Esophagus muscularis mucosa (tissue), 4 donors: ENCODE data around the gene AMER3. TPM values are rescaled to one million over a fixed set of nuclear protein-coding genes. Genes with fewer than 3 reads are reported as not detected.

Experiments used
- DNase-seq: peaks from one replicate; pipeline ENCODE4 v3.0.0-alpha.2; 2017; ENCODE audit errors: extremely low spot score
- H3K27ac ChIP-seq, 4 donors: fragments of 200-600 bp; sonication (generic); replicated peaks in 1 of 4; 1 replicate in 3 of 4; 2 replicates in 1 of 4; pipeline ENCODE4 v1.5.1; 2016 to 2019; ENCODE audit warnings: mild to moderate bottlenecking in 1 of 4
- H3K27me3 ChIP-seq, 4 donors: fragments of 200-600 bp; sonication (generic); one replicate each; pipeline versions ENCODE4 v1.5.1 to v1.6.0; 2016 to 2019
- H3K36me3 ChIP-seq, 4 donors: fragments of 200-600 bp; sonication (generic); one replicate each; pipeline ENCODE4 v1.5.1; 2016 to 2019
- H3K4me1 ChIP-seq, 4 donors: fragments of 200-600 bp; sonication (generic); one replicate each; pipeline ENCODE4 v1.5.1; 2016 to 2019
- H3K4me3 ChIP-seq, 4 donors: fragments of 200-600 bp; sonication (generic); 1 replicate in 2 of 4; 2 replicates in 2 of 4; pipeline ENCODE4 v1.5.1; 2016 to 2019; ENCODE audit warnings: mild to moderate bottlenecking in 4 of 4, moderate library complexity in 1 of 4
- H3K9me3 ChIP-seq, 4 donors: fragments of 200-600 bp; sonication (generic); 1 replicate in 3 of 4; 2 replicates in 1 of 4; pipeline ENCODE4 v1.5.1; 2016 to 2019
- CTCF ChIP-seq, 3 experiments: fragments of 200-600 bp in 2 of 3; fragments of 450-650 bp in 1 of 3; sonication (generic) in 2 of 3; IDR thresholded peaks; one replicate each; pipeline ENCODE4 v1.5.1; 2017 to 2019; ENCODE audit warnings: antibody characterized with exemption in 3 of 3, mild to moderate bottlenecking in 2 of 3, moderate library complexity in 1 of 3
- EP300 ChIP-seq: sonication (generic); formaldehyde crosslinking; IDR thresholded peaks from one replicate; pipeline ENCODE4 v1.6.1; 2017; ENCODE audit warnings: antibody characterized with exemption
- POLR2A ChIP-seq: fragments of 450-650 bp; IDR thresholded peaks from one replicate; pipeline ENCODE4 v1.6.1; 2017; ENCODE audit warnings: antibody characterized with exemption, moderate library complexity, mild to moderate bottlenecking, low read depth
- POLR2AphosphoS5 ChIP-seq, 2 donors: sonication (generic); formaldehyde crosslinking; IDR thresholded peaks; one replicate each; pipeline ENCODE4 v1.6.1; 2017; ENCODE audit warnings: antibody characterized with exemption in 2 of 2
- WGBS: methylation state at CpG from one replicate; pipeline ENCODE4 v1.1.5; 2018; 5-methylcytosine and 5-hydroxymethylcytosine counted together
- intact Hi-C: fragments of 100-400 bp; cut with DNase I; formaldehyde crosslinking; loops from one replicate; pipeline ENCODE4 v1.15.1; 2023
- total RNA-seq, 4 donors: library from RNA; depleted of rRNA; stranded (reverse); fragments of >200 nt; gene quantifications; one replicate each; pipeline versions ENCODE4 v1.1.0 to v1.2.1, GENCODE V29; 2016

Gene AMER3
- total RNA-seq, 4 donors from 2014 or later = 0.06 TPM; not detected in 3

DNA sequence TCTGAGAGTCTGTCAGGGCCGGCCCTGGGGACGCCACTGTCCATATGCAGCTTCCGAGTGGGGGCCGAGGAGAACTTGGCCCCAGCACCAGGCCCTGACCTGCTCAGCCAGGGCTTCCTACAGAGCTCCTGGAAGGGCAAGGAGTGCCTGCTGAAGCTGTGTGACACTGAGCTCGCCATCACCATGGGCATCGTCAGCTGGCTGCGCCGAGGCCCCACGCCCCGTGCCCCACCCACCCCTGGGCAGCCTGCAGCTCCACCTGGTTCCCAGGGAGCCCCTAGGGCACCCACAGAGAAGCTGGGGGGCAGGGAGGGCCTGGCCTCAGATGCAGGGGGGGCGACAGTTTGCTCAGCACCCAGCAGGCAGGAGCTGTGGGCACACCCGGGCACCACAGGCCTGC lies 8.1 kb downstream of the AMER3 start:
- Histone ChIP-seq H3K9me3 (no peaks in the 10 kb centered on the region), H3K36me3 (no peaks in the 10 kb centered on the region), H3K4me3 (no peak overlapping the region), H3K27ac (no peak overlapping the region), H3K4me1 (no peaks in the 10 kb centered on the region), H3K27me3 (peaks cover 0 to 60% (median 2%) of the 10 kb centered on the region in 4 donors)
- TF ChIP-seq EP300 = no peak
- TF ChIP-seq CTCF (IDR thresholded peaks at IDR 0.05) = no peak
- no peak for TF ChIP-seq POLR2AphosphoS5 (IDR thresholded peaks at IDR 0.05)
- TF ChIP-seq POLR2A = no peak
- 69% methylated on average over 4 of the region's 12 CpGs for WGBS
- no peak for DNase-seq
- intact Hi-C loops = no loop called here

GRCh38 chr2:130764035-130764820 lies 8.9 kb downstream of the AMER3 start:
- no peaks in the 10 kb centered on the region for H3K9me3 ChIP-seq
- no peaks in the 10 kb centered on the region for H3K36me3 ChIP-seq
- peak; percentile 89 for DNase-seq
- intact Hi-C loops = no loop called here
- no peak overlapping the region for H3K27ac ChIP-seq
- WGBS = 100% methylated on average over 6 of the region's 15 CpGs
- peaks cover 0 to 61% (median 0%) of the 10 kb centered on the region in 4 donors for H3K27me3 ChIP-seq
- H3K4me3 ChIP-seq = no peak overlapping the region
- no peak for TF ChIP-seq EP300
- TF ChIP-seq POLR2AphosphoS5 (IDR thresholded peaks at IDR 0.05) = no peak
- no peak for TF ChIP-seq POLR2A
- no peak for TF ChIP-seq CTCF (IDR thresholded peaks at IDR 0.05)
- no peaks in the 10 kb centered on the region for H3K4me1 ChIP-seq

DNA sequence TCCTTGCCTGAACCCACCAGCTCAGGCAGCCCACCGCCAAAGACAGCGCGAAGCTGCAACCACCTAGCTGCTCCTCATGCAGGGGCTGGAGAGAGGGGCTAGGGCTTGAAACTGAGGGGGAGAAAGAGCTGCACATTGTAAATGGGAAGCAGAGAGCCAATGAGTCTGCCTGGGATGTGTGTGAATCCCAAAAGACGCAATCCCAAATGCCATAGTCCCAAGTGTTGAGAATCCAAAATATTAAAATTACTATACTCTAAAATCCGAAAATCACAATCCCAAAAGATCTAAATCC lies 9.4 kb downstream of the AMER3 start:
- intact Hi-C loops = no loop called here
- Histone ChIP-seq H3K4me1 (no peaks in the 10 kb centered on the region), H3K4me3 (no peak overlapping the region), H3K36me3 (no peaks in the 10 kb centered on the region), H3K27ac (no peak overlapping the region), H3K9me3 (no peaks in the 10 kb centered on the region), H3K27me3 (peaks cover 0 to 56% (median 0%) of the 10 kb centered on the region in 4 donors)
- no peak for TF ChIP-seq POLR2AphosphoS5 (IDR thresholded peaks at IDR 0.05)
- WGBS = 92% methylated on average over 5 of the region's 5 CpGs
- DNase-seq = no peak

- Histone ChIP-seq H3K4me3 (no peak overlapping the region), H3K4me1 (no peaks in the 10 kb centered on the region), H3K27ac (no peak overlapping the region), H3K36me3 (no peaks in the 10 kb centered on the region), H3K27me3 (peaks cover 0 to 50% (median 0%) of the 10 kb centered on the region in 4 donors), H3K9me3 (no peaks in the 10 kb centered on the region)
- intact Hi-C loops = no loop called here
- no peak for TF ChIP-seq CTCF (IDR thresholded peaks at IDR 0.05)
- TF ChIP-seq EP300 = no peak
- TF ChIP-seq POLR2AphosphoS5 (IDR thresholded peaks at IDR 0.05) = no peak
- no peak for TF ChIP-seq POLR2A
- 83% methylated on average over 6 of the region's 6 CpGs for WGBS
- DNase-seq = peak; percentile 72
Measured at GRCh38 chr2:130765464-130765863, 10.1 kb downstream of the AMER3 start.

GRCh38 chr2:130766037-130766436 lies 10.7 kb downstream of the AMER3 start:
- intact Hi-C loops = no loop called here
- TF ChIP-seq POLR2AphosphoS5 (IDR thresholded peaks at IDR 0.05) = no peak
- TF ChIP-seq EP300 = no peak
- TF ChIP-seq POLR2A = no peak
- no peak for TF ChIP-seq CTCF (IDR thresholded peaks at IDR 0.05)

More at GRCh38 chr2:130766037-130766436, 10.7 kb downstream of the AMER3 start:
- Histone ChIP-seq H3K27me3 (peaks cover 0 to 44% (median 0%) of the 10 kb centered on the region in 4 donors), H3K36me3 (no peaks in the 10 kb centered on the region), H3K27ac (no peak overlapping the region), H3K4me1 (no peaks in the 10 kb centered on the region), H3K4me3 (no peak overlapping the region), H3K9me3 (no peaks in the 10 kb centered on the region)
- WGBS = 89% methylated on average over 7 of the region's 7 CpGs
- peak; percentile 53 for DNase-seq
